GM06990 (cell line): Measurements from ENCODE around the gene DNAJC28.

ENCODE experiments used
- DNase-seq: peaks from one replicate; pipeline ENCODE4 v3.0.0-alpha.2; 2011; ENCODE audit not compliant: insufficient read length; ENCODE audit errors: extremely low read depth
- H3K27me3 ChIP-seq: replicated peaks from 2 replicates; pipeline ENCODE4 v1.6.0; 2011; ENCODE audit warnings: low read length; ENCODE audit not compliant: control insufficient read depth, insufficient read depth
- H3K36me3 ChIP-seq: 2 replicates; pipeline ENCODE4 v1.5.1; 2011; ENCODE audit warnings: low read length; ENCODE audit not compliant: control insufficient read depth, insufficient read depth
- H3K4me3 ChIP-seq: replicated peaks from 2 replicates; pipeline ENCODE4 v1.5.1; 2011; ENCODE audit warnings: low read depth, mild to moderate bottlenecking, control low read depth, low read length
- TF ChIP-seq, protein P1 (sequence below): IDR thresholded peaks from 2 replicates; pipeline ENCODE4 v1.5.1; 2011; ENCODE audit warnings: low read length, control low read depth, mild to moderate bottlenecking, inconsistent platforms; ENCODE audit not compliant: insufficient read depth, poor library complexity, severe bottlenecking

The DNAJC28 gene

DNA sequence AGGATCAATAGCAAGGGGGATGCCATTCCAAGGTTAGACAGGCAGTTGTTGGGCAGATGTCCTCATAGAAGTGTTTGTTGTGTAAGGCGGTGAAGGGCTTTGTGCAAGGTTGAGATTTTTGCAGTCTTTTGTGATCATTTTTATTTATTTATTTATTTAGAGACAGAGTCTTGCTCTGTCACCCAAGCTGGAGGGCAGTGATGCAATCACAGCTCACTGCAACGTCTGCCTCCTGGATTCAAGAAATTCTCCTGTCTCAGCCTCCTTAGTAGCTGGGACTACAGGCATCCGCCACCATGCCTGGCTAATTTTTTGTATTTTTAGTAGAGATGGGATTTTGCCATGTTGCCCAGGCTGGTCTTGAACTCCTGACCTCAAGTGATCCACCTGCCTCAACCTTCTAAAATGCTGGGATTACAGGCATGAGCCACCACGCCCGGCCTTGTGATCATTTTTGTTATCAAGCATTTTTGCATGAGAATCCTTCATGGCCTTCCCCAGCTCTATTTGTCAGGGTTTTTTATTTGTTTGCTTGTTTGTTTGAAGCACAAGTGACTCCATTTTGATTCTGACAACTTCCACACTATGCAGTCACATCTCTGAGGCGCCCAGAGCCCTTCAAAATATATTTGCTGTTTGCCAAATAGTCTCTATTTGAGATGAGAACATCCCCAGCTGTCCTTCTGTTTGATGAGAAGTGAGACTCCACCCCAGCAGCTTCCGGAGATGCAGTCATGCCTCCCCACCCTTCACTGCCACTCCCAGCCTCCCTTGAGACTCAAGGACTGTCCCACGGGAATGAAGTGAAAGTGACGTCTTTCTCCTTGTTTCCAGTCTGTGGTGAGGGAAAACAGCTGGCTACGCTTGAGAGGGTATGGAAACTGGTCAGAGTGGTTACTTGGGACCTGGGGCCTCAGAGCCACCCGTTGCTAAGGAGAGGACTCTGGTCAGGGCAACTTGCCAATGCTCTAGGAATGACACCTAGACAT is 49.7 kb downstream of the DNAJC28 start:
- H3K4me3 ChIP-seq = no peak overlapping the region
- H3K36me3 ChIP-seq = peaks cover 9% of the 10 kb centered on the region
- DNase-seq = peak; percentile 82
- TF ChIP-seq, protein P1, sequence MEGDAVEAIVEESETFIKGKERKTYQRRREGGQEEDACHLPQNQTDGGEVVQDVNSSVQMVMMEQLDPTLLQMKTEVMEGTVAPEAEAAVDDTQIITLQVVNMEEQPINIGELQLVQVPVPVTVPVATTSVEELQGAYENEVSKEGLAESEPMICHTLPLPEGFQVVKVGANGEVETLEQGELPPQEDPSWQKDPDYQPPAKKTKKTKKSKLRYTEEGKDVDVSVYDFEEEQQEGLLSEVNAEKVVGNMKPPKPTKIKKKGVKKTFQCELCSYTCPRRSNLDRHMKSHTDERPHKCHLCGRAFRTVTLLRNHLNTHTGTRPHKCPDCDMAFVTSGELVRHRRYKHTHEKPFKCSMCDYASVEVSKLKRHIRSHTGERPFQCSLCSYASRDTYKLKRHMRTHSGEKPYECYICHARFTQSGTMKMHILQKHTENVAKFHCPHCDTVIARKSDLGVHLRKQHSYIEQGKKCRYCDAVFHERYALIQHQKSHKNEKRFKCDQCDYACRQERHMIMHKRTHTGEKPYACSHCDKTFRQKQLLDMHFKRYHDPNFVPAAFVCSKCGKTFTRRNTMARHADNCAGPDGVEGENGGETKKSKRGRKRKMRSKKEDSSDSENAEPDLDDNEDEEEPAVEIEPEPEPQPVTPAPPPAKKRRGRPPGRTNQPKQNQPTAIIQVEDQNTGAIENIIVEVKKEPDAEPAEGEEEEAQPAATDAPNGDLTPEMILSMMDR = no peak
- H3K27me3 ChIP-seq = no peaks in the 10 kb centered on the region
